Measurements from ENCODE around the gene ZNF646. TPM values are rescaled to one million over a fixed set of nuclear protein-coding genes. Genes with fewer than 3 reads are reported as not detected.

The ZNF646 gene
- total RNA-seq, 1 donor from 2014 or later, result 32.6 TPM

DNA sequence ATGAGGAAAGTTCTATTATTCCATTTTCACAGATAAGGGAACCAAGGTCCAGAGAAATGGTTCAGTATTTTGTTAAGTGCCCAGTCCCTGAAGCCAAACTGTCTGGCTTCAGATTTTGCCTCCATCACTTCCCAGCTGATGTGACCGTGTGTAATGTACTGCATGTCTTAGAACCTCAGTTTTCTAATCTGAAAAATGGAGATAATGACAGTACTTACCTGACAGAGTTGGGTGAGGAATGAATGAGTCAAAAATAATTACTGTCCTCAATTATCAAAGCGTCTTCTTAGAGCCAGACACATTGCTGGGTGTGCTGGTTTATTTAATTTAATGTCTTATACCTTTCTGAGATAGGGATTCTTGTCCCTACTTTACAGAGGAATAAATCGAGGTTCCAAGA is 6.9 kb upstream of the ZNF646 start:
- no peak for DNase-seq (ENCODE audit: low spot score, unreplicated experiment)
- Mint-ChIP-seq H3K4me1 (ENCODE audit: low read depth) (peaks cover 9% of the 10 kb centered on the region), H3K9me3 (ENCODE audit: low read depth) (no peaks in the 10 kb centered on the region), H3K27me3 (no peaks in the 10 kb centered on the region), H3K36me3 (ENCODE audit: insufficient read depth) (peaks cover 7% of the 10 kb centered on the region), H3K4me3 (ENCODE audit: low read depth) (no peak overlapping the region), H3K27ac (no peak overlapping the region)
- TF ChIP-seq, protein P1, sequence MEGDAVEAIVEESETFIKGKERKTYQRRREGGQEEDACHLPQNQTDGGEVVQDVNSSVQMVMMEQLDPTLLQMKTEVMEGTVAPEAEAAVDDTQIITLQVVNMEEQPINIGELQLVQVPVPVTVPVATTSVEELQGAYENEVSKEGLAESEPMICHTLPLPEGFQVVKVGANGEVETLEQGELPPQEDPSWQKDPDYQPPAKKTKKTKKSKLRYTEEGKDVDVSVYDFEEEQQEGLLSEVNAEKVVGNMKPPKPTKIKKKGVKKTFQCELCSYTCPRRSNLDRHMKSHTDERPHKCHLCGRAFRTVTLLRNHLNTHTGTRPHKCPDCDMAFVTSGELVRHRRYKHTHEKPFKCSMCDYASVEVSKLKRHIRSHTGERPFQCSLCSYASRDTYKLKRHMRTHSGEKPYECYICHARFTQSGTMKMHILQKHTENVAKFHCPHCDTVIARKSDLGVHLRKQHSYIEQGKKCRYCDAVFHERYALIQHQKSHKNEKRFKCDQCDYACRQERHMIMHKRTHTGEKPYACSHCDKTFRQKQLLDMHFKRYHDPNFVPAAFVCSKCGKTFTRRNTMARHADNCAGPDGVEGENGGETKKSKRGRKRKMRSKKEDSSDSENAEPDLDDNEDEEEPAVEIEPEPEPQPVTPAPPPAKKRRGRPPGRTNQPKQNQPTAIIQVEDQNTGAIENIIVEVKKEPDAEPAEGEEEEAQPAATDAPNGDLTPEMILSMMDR (IDR thresholded peaks at IDR 0.05; ENCODE audit: unreplicated experiment), result no peak

DNA sequence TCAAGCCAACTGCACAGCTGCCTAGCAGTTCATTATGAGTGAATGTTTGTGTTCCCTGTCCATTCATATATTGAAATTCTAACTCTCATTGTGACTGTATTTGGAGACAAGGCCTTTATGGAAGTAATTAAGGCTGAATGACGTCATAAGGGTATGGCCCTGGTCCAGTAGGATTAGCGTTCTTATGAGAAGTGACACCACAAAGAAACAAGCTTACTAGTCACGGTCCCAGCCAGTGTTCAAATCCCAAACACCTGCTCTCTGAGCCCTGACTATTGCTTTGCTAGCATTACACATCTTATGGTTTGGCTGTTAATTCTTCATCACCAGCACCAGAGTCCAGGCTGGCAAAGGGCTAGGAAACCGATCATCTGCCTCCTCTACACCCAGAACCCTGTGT is 2.4 kb upstream of the ZNF646 start:
- Mint-ChIP-seq H3K27me3 (no peaks in the 10 kb centered on the region), H3K27ac (peak overlapping the region; percentile 99), H3K36me3 (ENCODE audit: insufficient read depth) (no peaks in the 10 kb centered on the region), H3K4me3 (ENCODE audit: low read depth) (peak overlapping the region; percentile 99), H3K9me3 (ENCODE audit: low read depth) (no peaks in the 10 kb centered on the region), H3K4me1 (ENCODE audit: low read depth) (peaks cover 19% of the 10 kb centered on the region)
- DNase-seq (ENCODE audit: low spot score, unreplicated experiment), result no peak
- TF ChIP-seq, protein P1 (IDR thresholded peaks at IDR 0.05; ENCODE audit: unreplicated experiment), result no peak

DNA sequence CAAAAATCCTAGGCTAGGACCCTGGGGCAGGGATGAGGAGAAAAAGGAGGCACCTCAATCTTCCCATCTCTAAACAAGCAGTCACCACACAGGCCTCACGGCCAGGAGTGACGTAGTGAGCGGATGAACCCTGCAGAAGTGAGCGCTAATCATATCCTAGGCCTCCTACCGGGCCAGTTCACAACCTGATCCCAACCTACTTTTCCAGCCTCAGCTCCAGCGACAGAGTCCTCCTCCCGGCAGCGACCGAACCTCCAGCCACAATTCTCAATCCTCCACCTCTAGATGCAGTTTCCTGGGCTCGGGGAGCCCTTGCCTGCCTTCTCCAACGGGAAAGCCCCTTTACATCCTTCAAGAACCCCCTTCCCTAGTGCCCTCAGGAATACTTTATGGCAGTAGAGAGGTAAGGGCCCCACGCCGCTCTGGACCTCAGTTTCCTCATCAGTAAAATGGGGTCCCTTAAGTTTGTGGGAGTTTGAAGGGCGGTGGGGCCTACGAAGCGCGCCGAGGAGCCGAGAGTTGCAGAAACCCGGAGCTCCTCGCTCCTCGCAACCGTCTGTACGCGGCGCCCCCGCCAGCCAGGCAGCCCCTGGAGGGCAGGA is 1.6 kb upstream of the ZNF646 start:
- peak overlapping the region; percentile 99 for H3K4me3 Mint-ChIP-seq (ENCODE audit: low read depth)
- H3K27ac Mint-ChIP-seq, result peak overlapping the region; percentile 99
- no peaks in the 10 kb centered on the region for H3K9me3 Mint-ChIP-seq (ENCODE audit: low read depth)
- no peak for DNase-seq (ENCODE audit: low spot score, unreplicated experiment)
- H3K27me3 Mint-ChIP-seq, result no peaks in the 10 kb centered on the region
- TF ChIP-seq, protein P1 (IDR thresholded peaks at IDR 0.05; ENCODE audit: unreplicated experiment), result no peak
- H3K36me3 Mint-ChIP-seq (ENCODE audit: insufficient read depth), result peaks cover under 1% of the 10 kb centered on the region
- peaks cover 19% of the 10 kb centered on the region for H3K4me1 Mint-ChIP-seq (ENCODE audit: low read depth)

DNA sequence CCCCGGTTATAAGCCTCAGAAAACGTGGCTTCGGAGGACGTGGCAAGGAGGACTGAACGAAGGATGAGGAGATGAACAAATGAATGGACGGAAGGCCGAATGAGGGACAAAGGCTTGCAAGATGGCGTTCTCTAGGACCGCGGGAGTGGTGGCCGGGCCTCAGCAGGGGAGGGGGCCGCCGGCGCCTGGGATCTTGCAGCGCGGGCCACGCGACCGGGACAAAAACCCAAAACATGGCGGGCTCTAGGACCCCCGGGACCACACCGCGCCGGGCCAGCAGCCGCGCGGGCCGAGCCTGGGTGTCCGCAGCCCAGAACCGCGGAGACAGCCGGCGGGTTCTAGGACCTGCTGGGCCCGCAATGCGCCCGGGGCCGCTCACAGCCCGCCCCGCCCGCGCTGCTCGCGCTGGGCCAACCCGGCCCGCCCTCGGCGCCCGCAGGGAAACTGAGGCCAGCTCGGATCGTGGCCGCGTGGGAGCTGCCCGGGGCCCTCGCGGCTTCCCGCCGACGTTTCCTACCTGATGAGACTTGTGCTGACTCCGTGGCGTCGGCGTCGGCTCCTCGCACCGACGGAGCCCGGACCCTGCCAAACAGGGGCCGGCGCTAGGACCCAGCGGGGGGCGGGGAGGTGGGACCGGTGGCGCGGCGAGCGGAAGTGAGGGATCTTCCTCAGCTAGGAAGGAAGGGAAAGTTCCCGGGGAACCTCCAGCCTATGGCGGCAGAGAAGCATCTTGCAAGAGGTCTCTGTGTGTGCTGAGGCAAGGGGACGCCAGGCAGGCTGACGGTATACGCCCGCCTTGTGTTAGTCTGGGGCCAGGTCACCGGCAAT is 866 bp upstream of the ZNF646 start:
- H3K27ac Mint-ChIP-seq, result peak overlapping the region; percentile 99
- DNase-seq (ENCODE audit: low spot score, unreplicated experiment), result peak; percentile 72
- TF ChIP-seq, protein P1 (IDR thresholded peaks at IDR 0.05; ENCODE audit: unreplicated experiment), result no peak
- H3K4me1 Mint-ChIP-seq (ENCODE audit: low read depth), result peaks cover 19% of the 10 kb centered on the region
- H3K27me3 Mint-ChIP-seq, result no peaks in the 10 kb centered on the region
- H3K36me3 Mint-ChIP-seq (ENCODE audit: insufficient read depth), result peaks cover 2% of the 10 kb centered on the region
- H3K4me3 Mint-ChIP-seq (ENCODE audit: low read depth), result peak overlapping the region; percentile 99
- H3K9me3 Mint-ChIP-seq (ENCODE audit: low read depth), result no peaks in the 10 kb centered on the region

DNA sequence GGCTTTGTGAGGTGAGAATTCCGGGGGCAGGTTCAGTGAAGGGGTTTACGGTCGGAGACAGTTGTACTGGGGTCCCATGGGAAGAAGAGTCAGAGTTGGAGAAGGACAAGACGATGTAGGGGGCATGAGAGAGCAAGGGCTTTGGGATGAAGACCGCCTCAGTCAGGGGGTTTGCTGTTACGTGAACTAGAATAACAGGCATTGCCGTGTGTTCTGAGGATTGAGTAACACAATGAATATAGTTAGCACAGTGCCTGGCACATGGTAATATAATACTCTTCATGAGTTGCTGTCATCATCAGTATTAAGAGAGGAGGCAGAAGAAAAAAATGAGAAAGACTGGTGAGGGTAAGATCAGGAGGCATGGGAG is 577 bp downstream of the ZNF646 start:
- no peak for DNase-seq (ENCODE audit: low spot score, unreplicated experiment)
- TF ChIP-seq, protein P1 (IDR thresholded peaks at IDR 0.05; ENCODE audit: unreplicated experiment), result no peak
- Mint-ChIP-seq H3K9me3 (ENCODE audit: low read depth) (no peaks in the 10 kb centered on the region), H3K27ac (peak overlapping the region; percentile 96), H3K36me3 (ENCODE audit: insufficient read depth) (peaks cover 4% of the 10 kb centered on the region), H3K27me3 (no peaks in the 10 kb centered on the region), H3K4me1 (ENCODE audit: low read depth) (peaks cover 19% of the 10 kb centered on the region), H3K4me3 (ENCODE audit: low read depth) (peak overlapping the region; percentile 91)

Measured in progenitor cell of endocrine pancreas (in vitro differentiated cells).